Regular cardiac myocyte (primary cell): ENCODE results near the gene TEX54. TPM values are rescaled to one million over a fixed set of nuclear protein-coding genes. Genes with fewer than 3 reads are reported as not detected.

ENCODE experiments used
- total RNA-seq: library from RNA; depleted of rRNA; stranded (reverse); fragments of >200 nt; gene quantifications from 2 replicates; pipeline ENCODE4 v1.2.3, GENCODE V29; 2014

The TEX54 gene
- total RNA-seq: not detected in 2 replicates

DNA sequence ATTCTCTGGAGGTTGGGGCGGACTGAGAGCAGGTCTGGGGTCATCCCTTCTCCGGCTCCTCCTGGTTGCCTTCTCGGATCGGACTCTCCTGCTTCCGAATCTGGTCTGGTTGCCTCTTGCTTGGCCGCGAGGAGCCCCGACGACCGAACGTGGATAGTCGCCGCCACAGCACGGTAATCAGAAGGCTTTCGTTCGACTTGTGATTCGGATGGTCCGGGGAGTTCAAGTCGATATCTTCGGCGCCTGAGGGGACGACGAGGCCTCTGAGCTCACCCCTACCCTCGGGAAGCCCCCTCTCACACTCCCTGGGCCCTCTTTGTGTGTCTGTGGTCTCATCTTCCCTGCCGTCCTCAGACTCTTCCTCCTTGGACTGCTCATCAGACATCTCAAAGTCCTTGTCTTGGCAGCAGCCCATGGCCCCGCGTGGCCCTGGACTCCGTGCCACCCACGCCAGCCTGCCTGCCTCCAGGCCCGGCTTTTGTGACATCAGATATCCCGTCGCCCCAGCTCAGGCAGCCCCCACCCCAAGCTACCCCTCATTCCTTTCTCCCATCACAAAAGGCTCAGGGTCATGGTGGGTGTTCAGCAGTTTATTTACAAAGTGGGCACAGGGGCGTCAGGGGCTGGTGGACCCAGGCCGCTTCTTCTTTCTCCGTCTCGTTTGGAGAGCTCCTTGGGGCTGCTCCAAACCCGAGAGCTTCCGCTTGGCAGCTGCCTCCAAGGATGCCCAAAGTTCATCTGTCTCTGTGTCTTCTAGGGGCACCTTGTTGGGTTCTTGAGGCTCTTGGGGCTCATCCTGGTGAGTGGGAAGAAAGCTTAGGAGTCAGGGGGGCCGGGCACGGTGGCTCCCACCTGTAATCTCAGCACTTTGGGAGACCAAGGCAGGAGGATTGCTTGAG is at the start of gene TEX54:
TEX54 (minus strand) TSS at position 506 of the 899 bp plus-strand sequence.

DNA sequence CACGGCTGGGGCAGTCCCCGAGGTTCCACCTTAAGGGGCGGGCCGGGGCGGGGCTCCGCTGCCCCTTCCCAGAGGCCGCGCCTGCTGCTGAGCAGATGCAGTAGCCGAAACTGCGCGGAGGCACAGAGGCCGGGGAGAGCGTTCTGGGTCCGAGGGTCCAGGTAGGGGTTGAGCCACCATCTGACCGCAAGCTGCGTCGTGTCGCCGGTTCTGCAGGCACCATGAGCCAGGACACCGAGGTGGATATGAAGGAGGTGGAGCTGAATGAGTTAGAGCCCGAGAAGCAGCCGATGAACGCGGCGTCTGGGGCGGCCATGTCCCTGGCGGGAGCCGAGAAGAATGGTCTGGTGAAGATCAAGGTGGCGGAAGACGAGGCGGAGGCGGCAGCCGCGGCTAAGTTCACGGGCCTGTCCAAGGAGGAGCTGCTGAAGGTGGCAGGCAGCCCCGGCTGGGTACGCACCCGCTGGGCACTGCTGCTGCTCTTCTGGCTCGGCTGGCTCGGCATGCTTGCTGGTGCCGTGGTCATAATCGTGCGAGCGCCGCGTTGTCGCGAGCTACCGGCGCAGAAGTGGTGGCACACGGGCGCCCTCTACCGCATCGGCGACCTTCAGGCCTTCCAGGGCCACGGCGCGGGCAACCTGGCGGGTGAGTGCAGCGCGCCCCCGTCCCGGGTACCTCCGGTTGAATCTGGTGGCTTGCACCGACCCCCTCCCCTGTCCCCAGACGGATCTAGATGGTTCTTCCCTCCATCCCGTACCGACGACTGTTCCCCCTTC is 48.4 kb upstream of the TEX54 start, which contains the start of gene SLC3A2:
SLC3A2 (plus strand) TSS at position 94 of the 776 bp plus-strand sequence; CDS start at position 222, 128 bp downstream.

DNA sequence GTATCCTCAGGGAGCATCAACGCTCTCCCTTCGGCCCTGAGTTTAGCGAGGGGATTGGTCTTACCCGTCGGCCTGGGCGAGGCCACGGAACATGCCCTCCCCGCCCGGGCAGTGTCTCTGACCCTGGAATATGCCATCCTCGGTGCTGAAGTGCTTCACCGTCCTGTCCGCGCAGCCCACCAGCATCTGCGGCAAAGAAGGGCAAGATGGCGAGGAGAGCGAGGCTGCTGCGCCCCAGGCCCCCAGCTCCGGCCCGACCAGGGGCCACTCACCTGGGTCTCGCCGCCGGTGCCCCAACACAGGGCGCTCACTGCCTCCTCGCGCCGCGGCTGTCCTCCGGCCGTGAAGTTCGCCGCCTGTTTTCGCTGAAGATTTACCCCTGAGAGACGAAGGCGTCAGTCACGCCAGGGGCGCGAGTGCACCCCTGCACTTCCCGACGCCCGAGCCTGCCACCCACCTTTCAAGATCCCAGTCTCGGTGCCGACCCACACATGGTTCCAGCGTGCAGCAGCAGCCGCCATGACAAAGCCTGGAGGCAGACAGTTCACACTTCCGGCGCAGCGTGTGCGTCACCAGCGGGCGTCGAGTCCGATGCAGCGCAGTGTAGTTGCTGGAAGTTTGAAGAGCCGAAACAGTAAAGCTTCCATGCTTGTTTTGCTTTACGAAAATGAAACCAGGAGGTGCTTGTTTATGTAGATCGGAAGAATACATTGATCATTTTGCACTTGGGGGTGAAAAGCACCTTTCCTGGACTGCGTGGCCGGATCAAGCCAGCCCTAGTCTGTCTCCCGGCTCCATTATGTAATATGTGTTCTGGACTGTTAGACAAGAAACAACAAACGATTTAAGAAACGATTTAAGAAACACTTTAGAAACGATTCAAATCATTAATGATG is 6.7 kb upstream of the TEX54 start, which contains the start of gene WDR74:
WDR74 (minus strand) TSS at position 541 of the 896 bp plus-strand sequence; CDS start at position 521, 20 bp downstream.

DNA sequence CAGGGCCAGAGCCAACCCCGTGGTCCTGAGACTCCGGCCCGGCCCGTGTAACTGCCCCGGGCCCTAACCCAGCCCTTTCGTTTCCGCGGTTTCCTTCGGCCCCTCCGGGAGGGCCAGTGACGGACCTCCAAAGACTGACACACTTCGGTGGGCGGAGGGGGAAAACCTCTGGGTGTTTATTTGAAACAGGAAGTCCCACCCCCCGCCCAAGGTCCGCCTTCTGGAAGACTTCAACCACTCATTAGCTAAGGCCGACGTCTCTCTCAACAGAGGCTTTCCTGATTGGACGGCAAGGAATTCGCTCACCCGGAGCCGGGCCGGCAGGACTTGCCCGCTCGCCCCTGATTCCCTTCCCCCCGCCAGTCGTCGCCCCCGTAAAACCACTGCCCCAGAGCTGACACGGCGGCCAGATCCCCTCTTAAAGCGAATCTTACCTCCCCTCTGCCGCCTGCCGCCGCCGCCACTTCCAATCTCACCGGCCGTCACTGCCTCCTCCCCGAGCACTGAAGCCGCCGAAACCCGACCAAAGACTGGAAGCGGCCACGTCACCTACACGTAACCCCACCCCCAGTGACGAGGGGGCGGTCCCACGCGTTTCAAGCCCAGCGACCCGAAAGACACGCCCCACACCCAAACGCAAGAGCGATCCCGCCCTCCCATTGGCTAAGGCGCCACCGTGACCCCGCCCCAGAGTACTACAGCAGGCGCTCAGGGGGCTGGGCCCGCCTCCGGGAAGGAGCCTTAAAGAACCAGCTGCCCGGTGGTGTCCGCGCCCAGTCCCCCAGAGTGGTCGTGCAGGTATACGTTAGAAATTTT is 913 bp downstream of the TEX54 start, which contains the start of gene STX5:
STX5 (minus strand) TSS at position 532 of the 816 bp plus-strand sequence. CDS start 808 bp downstream, outside the sequence.

DNA sequence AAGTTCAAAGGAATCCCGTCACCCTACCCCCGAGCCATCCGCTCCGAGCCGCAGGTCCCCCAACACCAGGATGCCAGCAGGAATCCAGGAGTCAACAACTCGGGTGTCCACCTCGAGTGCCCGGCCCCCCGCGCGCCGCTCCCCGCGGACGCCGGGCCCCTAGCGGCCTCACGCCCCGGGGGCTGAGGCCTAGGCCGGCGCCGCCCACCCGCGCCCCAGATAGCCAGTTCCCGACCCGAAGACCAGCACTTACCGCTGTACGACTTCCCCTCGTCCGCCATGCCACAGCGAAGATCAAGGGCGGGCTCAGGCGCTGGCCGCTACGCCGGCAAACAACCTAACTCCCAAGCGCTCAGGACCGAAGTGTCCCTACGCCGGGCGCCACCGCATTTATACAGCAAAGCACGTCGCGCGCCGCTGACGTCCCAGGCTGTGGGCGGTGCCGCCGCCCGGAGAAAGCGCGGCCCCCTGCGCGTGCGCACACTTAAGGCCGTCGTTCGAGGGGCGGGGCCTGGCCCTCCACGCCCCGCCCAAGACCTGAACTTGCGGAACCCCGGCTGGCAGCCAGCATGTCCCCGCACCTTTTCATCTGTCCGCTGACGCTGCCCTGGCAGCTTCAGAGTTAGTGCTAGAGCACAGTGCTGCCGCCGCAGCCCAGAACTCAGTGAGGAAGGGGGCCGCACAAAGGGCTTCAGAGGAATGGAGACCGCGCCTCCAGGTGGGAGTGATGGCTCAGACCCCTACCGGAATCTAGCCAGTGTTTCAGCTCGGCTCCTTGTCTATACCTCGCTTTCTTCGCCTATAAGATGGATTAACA is 27.4 kb downstream of the TEX54 start, which contains the start of gene NXF1:
NXF1 (minus strand) TSS at position 365 of the 817 bp plus-strand sequence; CDS start at position 281, 84 bp downstream.

DNA sequence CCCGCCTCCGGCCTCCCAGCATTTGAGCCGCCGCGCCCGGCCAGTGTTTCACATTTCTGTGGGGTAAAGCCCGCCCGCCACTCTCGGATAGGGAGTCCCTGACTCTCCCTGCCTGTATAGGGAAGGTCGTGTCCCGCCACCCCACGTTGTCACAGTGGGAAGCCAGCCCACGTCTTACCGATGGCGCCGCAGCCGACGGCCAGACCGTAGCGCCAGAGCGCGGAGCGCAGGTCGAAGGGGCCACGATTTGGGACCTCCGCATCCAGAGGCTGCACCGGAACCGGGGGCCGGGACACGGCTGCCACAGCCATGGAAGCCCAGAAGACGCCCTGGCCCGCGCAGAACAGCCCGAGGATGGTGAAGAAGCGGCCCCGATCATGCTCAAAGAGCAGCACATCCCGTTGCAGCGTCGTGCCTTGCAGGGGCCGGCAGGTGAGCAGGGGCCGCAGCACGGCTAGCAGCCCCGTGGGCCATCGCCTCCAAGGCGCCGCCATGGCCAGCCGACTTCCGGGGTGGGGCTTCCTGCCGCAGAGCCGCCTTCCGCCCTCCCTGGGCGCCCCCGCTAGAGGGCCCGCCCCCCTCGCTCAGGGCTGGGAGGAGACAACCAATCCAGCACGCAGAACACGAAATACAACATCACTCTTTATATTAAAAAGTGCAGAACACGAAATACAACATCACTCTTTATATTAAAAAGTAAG is 41.0 kb downstream of the TEX54 start, which contains the start of gene TMEM223:
TMEM223 (minus strand) TSS at position 506 of the 701 bp plus-strand sequence; CDS start at position 494, 12 bp downstream.

DNA sequence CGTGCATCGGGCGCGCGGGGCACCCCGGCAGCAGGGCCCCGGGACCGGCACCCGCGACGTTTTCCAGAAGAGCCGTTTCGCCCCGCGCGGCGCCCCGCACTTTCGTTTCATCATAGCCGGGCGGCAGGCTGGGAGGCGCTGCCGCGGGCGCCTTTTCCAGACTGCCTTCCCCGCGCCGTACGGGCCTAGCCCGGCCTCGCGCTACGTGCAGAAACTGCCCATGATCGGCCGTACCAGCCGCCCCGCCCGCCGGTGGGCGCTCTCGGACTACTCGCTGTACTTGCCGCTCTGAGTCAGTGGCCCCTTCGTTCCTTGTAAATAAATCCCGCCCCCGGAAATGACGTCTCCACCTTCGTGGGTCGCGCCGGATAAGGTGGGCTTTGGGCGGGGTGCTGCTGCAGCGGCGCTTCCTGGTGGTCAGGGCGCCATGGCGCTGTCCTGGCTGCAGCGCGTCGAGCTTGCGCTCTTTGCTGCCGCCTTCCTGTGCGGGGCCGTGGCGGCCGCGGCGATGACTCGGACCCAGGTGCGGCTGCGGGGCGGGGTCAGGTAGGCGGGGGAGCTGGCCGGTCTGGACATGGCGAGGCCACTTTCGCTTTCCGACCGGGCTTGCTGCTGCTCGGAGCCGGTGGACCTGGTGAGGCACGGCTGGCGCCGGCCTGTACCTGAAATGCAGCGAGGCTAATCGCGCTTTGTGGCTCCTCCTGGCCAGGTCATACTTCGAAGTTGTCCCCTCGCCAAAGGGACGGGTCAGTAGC is 45.5 kb downstream of the TEX54 start, which contains the start of gene TMEM179B:
TMEM179B (plus strand) TSS at position 398 of the 755 bp plus-strand sequence; CDS start at position 428, 30 bp downstream.

Other genes starting within 250 kb of the TEX54 start
- gene TUT1, start 241.3 kb downstream of the TEX54 start, total RNA-seq: 6.2 and 7.9 TPM in 2 replicates
- gene MTA2, start 231.0 kb downstream of the TEX54 start, total RNA-seq: 93.6 and 166 TPM in 2 replicates
- 13.2 and 15.1 TPM in 2 replicates for gene EML3, start 220.1 kb downstream of the TEX54 start, total RNA-seq
- 2.0 and 3.1 TPM in 2 replicates for gene ROM1, start 219.6 kb downstream of the TEX54 start, total RNA-seq
- 39.5 and 39.7 TPM in 2 replicates for gene B3GAT3, start 210.9 kb downstream of the TEX54 start, total RNA-seq
- gene GANAB, start 186.2 kb downstream of the TEX54 start, total RNA-seq: 233 and 273 TPM in 2 replicates
- gene INTS5, start 179.5 kb downstream of the TEX54 start, total RNA-seq: 17.2 and 33.7 TPM in 2 replicates
- 21.4 and 48.1 TPM in 2 replicates for gene C11orf98, start 167.6 kb downstream of the TEX54 start, total RNA-seq
- gene CSKMT, start 167.5 kb downstream of the TEX54 start, total RNA-seq: 9.8 and 11.0 TPM in 2 replicates
- gene UQCC3, start 161.2 kb downstream of the TEX54 start, total RNA-seq: 7.0 and 13.2 TPM in 2 replicates
- gene LBHD1, start 160.6 kb downstream of the TEX54 start, total RNA-seq: 2.5 and 3.7 TPM in 2 replicates
- gene UBXN1, start 153.8 kb downstream of the TEX54 start, total RNA-seq: 110 and 143 TPM in 2 replicates
- gene LRRN4CL, start 143.3 kb downstream of the TEX54 start, total RNA-seq: 0.58 and 9.6 TPM in 2 replicates
- gene BSCL2, start 125.4 kb downstream of the TEX54 start, total RNA-seq: 48.3 and 54.4 TPM in 2 replicates
- not detected in 2 replicates for gene GNG3, start 125.2 kb downstream of the TEX54 start, total RNA-seq
- 5.6 and 6.1 TPM in 2 replicates for gene HNRNPUL2, start 105.4 kb downstream of the TEX54 start, total RNA-seq
- 28.4 and 30.4 TPM in 2 replicates for gene TTC9C, start 104.4 kb downstream of the TEX54 start, total RNA-seq
- 11.6 and 13.6 TPM in 2 replicates for gene ZBTB3, start 78.7 kb downstream of the TEX54 start, total RNA-seq
- gene POLR2G, start 71.3 kb downstream of the TEX54 start, total RNA-seq: 45.1 and 76.1 TPM in 2 replicates
- 14.1 and 17.8 TPM in 2 replicates for gene TAF6L, start 61.4 kb downstream of the TEX54 start, total RNA-seq
- gene TMEM179B, start 45.4 kb downstream of the TEX54 start, total RNA-seq: 34.9 and 46.5 TPM in 2 replicates
- 18.6 and 20.9 TPM in 2 replicates for gene TMEM223, start 40.8 kb downstream of the TEX54 start, total RNA-seq
- 21.1 and 21.5 TPM in 2 replicates for gene NXF1, start 27.4 kb downstream of the TEX54 start, total RNA-seq
- 27.6 and 39.3 TPM in 2 replicates for gene STX5, start 790 bp downstream of the TEX54 start, total RNA-seq
- 40.3 and 59.8 TPM in 2 replicates for gene WDR74, start 6.7 kb upstream of the TEX54 start, total RNA-seq
- 137 and 149 TPM in 2 replicates for gene SLC3A2, start 48.1 kb upstream of the TEX54 start, total RNA-seq
- not detected in 2 replicates for gene CHRM1, start 88.5 kb upstream of the TEX54 start, total RNA-seq
- gene SLC22A6, start 152.1 kb upstream of the TEX54 start, total RNA-seq: not detected in 2 replicates
- gene SLC22A8, start 183.0 kb upstream of the TEX54 start, total RNA-seq: not detected in 2 replicates